ENCODE measurements around the gene ZNF398. TPM values are rescaled to one million over a fixed set of nuclear protein-coding genes. Genes with fewer than 3 reads are reported as not detected.
"Not testable (repeated sequence)": the region's sequence is repeated elsewhere in the genome, so short reads cannot be mapped to it uniquely, and the experiment has no call there.

The ZNF398 gene
- total RNA-seq, 4 donors from 2014 or later = 11.5 to 23.5 (median 17.1) TPM

- ATAC-seq (ENCODE audit: low FRiP score) = no peak
- TF ChIP-seq CTCF (IDR thresholded peaks at IDR 0.05) = no peak
- DNase-seq (ENCODE audit: low spot score) = no peak
These were observed 14.1 kb upstream of the ZNF398 start for GRCh38 chr7:149133028-149133710.

DNA sequence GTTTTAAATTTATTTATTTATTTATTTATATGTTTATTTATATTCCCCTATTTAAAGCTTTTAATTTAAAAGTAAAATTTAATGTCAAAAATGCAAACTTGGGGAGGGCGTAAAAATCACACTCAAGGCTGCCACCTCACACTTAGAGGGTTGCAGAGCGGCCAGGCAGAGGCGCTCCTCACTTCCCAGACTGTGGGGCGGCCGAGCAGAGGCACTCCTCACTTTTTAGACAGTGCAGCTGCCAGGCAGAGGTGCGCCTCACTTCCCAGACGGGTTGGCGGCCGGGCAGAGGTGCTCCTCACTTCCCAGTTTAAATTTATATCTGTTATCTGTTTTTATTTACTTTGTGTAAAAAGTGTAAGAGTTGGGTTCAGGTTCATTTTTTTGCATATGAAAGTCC lies 11.1 kb upstream of the ZNF398 start:
- TF ChIP-seq CTCF (IDR thresholded peaks at IDR 0.05) = no peak
- DNase-seq (ENCODE audit: low spot score) = no peak
- ATAC-seq (ENCODE audit: low FRiP score) = no peak

GRCh38 chr7:149140831-149141230 lies 6.4 kb upstream of the ZNF398 start:
- ATAC-seq (ENCODE audit: low FRiP score) (no peak), DNase-seq (ENCODE audit: low spot score) (no peak)
- no peak for TF ChIP-seq CTCF (IDR thresholded peaks at IDR 0.05)

- TF ChIP-seq CTCF (IDR thresholded peaks at IDR 0.05) = no peak
- ATAC-seq (ENCODE audit: low FRiP score) (no peak), DNase-seq (ENCODE audit: low spot score) (no peak)
These were observed 5.4 kb upstream of the ZNF398 start for GRCh38 chr7:149141893-149142292.

GRCh38 chr7:149144436-149144922 lies 2.8 kb upstream of the ZNF398 start:
- not testable (repeated sequence) for ATAC-seq (ENCODE audit: low FRiP score); DNase-seq (ENCODE audit: low spot score)

- ATAC-seq (ENCODE audit: low FRiP score) (no peak), DNase-seq (ENCODE audit: low spot score) (no peak)
- no peak for TF ChIP-seq CTCF (IDR thresholded peaks at IDR 0.05)
These were observed 2.0 kb upstream of the ZNF398 start for GRCh38 chr7:149145031-149145845.

- no peak for TF ChIP-seq CTCF (IDR thresholded peaks at IDR 0.05)
- peak; percentile 38 for DNase-seq (ENCODE audit: low spot score)
These were observed 750 bp downstream of the ZNF398 start for GRCh38 chr7:149147752-149148653.

More at GRCh38 chr7:149147752-149148653, 750 bp downstream of the ZNF398 start:
- peak; percentile 48 for ATAC-seq (ENCODE audit: low FRiP score)

All from omental fat pad (tissue), 4 donors.